ENCODE data around the gene SNX7. TPM values are rescaled to one million over a fixed set of nuclear protein-coding genes. Genes with fewer than 3 reads are reported as not detected.

SNX7 gene
- total RNA-seq, 1 donor from 2014 or later, result 35.6 TPM

GRCh38 chr1:98763488-98764150 lies 102.1 kb downstream of the SNX7 start:
- no peak for DNase-seq (ENCODE audit: extremely low read depth, low read depth, low spot score)

DNA sequence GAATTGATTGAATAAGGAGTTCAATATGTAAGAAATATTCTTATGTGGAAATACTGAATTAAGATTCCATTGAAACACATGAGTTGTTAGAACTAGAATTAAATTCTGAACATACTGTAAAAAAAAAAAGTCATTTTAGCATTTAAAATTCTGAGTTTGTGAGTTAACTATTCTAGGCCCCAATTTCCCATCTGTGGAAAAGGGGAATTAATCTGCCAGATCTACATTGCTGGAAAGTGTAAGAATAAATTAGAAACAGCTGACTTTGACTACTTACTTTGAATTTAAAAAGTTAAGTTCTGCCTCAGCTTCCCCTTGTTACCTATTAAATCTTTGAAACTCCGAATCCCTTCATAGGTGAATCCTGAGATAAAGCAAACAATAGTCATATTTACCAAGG lies 103.0 kb downstream of the SNX7 start:
- DNase-seq (ENCODE audit: extremely low read depth, low read depth, low spot score), result no peak

- DNase-seq (ENCODE audit: extremely low read depth, low read depth, low spot score), result no peak
Observed at GRCh38 chr1:98766255-98766654, 104.7 kb downstream of the SNX7 start.

- no peak for DNase-seq (ENCODE audit: extremely low read depth, low read depth, low spot score)
Observed at GRCh38 chr1:98769162-98769561, 107.6 kb downstream of the SNX7 start.

DNA sequence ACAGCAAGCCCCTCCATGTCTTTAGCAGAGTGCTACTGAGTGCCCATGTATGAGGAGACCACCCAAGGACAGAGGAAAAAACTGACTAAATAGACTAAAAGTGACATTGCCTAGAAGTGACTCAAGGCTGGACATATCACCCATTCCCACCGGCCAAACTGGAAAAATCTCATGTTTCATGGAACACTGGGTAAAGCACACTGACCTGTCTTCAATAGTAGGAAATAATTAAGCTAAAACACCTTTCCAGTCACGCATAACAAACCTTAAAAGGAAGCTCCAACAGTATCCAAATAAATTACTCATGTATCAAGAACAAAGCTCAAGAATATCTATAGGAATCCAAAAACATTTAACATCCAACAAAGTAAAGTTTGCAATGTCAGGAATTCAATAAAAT lies 120.4 kb downstream of the SNX7 start:
- no peak for DNase-seq (ENCODE audit: extremely low read depth, low read depth, low spot score)

DNA sequence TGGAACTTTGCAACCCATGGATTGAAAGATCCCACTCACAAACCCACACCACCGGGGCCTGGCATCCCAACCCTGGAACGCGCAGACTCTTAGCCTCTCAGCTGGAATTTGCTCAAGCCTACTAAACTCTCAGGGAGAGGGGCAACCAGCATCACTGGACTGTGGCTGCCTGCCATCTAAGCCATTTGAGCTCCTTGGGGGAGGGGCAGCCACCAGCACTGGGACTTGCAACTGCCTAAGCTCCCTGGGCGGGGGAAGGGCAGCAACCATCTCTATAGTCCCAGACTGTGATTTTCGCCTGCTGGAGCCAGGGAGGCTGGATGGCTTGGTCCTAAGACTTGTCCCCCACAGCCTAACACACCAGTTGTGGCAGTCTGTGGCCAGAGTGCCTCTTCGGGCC lies 122.3 kb downstream of the SNX7 start:
- DNase-seq (ENCODE audit: extremely low read depth, low read depth, low spot score), result no peak

- no peak for DNase-seq (ENCODE audit: extremely low read depth, low read depth, low spot score)
Observed at GRCh38 chr1:98791498-98791897, 130.0 kb downstream of the SNX7 start.

- DNase-seq (ENCODE audit: extremely low read depth, low read depth, low spot score), result no peak
Observed at GRCh38 chr1:98792123-98792522, 130.6 kb downstream of the SNX7 start.

DNA sequence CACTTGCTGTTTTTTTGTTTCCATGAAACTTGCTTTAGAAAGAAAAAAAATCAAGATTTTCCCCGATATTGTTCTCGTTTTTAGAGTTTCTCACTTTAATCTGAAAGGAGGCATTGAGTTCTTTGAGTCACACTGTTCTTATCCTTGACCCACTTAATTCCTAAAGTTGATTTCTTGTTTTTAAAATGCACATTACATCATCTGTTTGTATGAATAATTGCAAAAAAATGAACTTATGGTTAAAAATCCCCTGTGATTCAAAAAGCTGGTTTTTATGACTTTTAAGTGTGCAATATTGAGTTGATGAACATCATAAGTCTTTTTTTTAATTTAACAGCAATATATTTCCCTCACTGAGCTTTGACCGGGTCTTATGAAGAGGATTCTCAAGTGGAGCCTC lies 131.6 kb downstream of the SNX7 start:
- DNase-seq (ENCODE audit: extremely low read depth, low read depth, low spot score), result no peak

- DNase-seq (ENCODE audit: extremely low read depth, low read depth, low spot score), result peak; percentile 42
Observed at GRCh38 chr1:98794196-98794886, 132.8 kb downstream of the SNX7 start.

DNA sequence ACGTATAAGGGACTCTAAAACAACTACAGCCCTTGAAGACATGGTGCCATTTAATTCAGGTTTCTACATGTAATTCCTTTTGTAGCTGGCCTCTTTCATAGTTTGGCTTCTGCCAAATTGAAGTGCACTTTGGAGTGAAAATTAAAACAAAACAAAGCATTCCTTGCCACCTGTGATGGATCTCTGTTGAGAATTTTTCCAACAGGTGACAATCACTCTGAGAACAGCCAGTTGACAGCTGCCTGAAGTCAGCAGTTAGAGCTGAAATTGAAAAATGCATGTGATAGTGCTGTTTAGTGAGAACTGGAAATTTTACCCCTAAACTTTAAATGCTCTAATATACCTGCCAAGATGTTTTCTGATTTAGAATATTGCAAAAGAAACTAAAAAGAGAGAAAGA lies 134.5 kb downstream of the SNX7 start:
- DNase-seq (ENCODE audit: extremely low read depth, low read depth, low spot score), result no peak

GRCh38 chr1:98797506-98797905 lies 136.0 kb downstream of the SNX7 start:
- DNase-seq (ENCODE audit: extremely low read depth, low read depth, low spot score), result no peak
